OCI-LY7 (cell line): Measurements from ENCODE around the gene CUEDC2. TPM values are rescaled to one million over a fixed set of nuclear protein-coding genes. Genes with fewer than 3 reads are reported as not detected.

Source experiments
- BruUV-seq: library from RNA; stranded (reverse); fragments of 400-500 nt; replicated peaks from 2 replicates; lab custom pipeline; 2021; lab: Mats Ljungman, UMichigan
- CTCF ChIA-PET: fragments of 300-600 bp; sonication (Branson Sonifier 250); formaldehyde crosslinking; loops from one replicate; lab custom pipeline; 2022; ENCODE audit warnings: antibody characterized with exemption; ENCODE audit not compliant: unreplicated experiment; lab: Charles Lee
- POLR2A ChIA-PET: fragments of 300-600 bp; sonication (Branson Sonifier 250); formaldehyde crosslinking; loops from one replicate; lab custom pipeline; 2022; ENCODE audit warnings: antibody characterized with exemption; lab: Charles Lee
- DNase-seq: peaks from one replicate; pipeline ENCODE4 v3.0.0-alpha.2; 2015; ENCODE audit warnings: low spot score
- H2AFZ ChIP-seq: fragments of 200-600 bp; sonication (generic), shearing (Covaris generic); 2 replicates; pipeline ENCODE4 v1.6.1; 2014; ENCODE audit warnings: mild to moderate bottlenecking, antibody characterized with exemption, low read length, moderate library complexity
- H3K27ac ChIP-seq: fragments of 200-600 bp; sonication (generic); 2 replicates; pipeline ENCODE4 v1.5.1; 2014; ENCODE audit warnings: mixed run types, low read depth, mild to moderate bottlenecking, moderate library complexity, low read length, inconsistent platforms; ENCODE audit not compliant: poor library complexity, severe bottlenecking
- H3K36me3 ChIP-seq: fragments of 200-600 bp; sonication (generic); 2 replicates; pipeline ENCODE4 v1.6.1; 2014; ENCODE audit warnings: mild to moderate bottlenecking, antibody characterized with exemption, low read length, moderate library complexity, mixed read lengths; ENCODE audit not compliant: insufficient read depth
- H3K4me1 ChIP-seq: fragments of 200-600 bp; sonication (generic); 2 replicates; pipeline ENCODE4 v1.5.1; 2014; ENCODE audit warnings: mild to moderate bottlenecking, low read length; ENCODE audit not compliant: insufficient read depth, poor library complexity, severe bottlenecking
- H3K4me2 ChIP-seq: fragments of 200-600 bp; sonication (generic); 2 replicates; pipeline ENCODE4 v1.6.1; 2014; ENCODE audit warnings: mild to moderate bottlenecking, low read length
- H3K4me3 ChIP-seq: fragments of 200-600 bp; sonication (generic); 2 replicates; pipeline ENCODE4 v1.5.1; 2014; ENCODE audit warnings: mild to moderate bottlenecking, low read depth, low read length; ENCODE audit not compliant: poor library complexity, severe bottlenecking
- H3K79me2 ChIP-seq: fragments of 200-600 bp; sonication (generic); 2 replicates; pipeline ENCODE4 v1.6.1; 2016; ENCODE audit warnings: low read depth, mild to moderate bottlenecking, low read length, moderate library complexity, mixed read lengths; ENCODE audit not compliant: insufficient read depth
- H3K9me2 ChIP-seq: fragments of 200-600 bp; sonication (generic); 2 replicates; pipeline ENCODE4 v1.6.1; 2016; ENCODE audit warnings: mild to moderate bottlenecking, low read length, mixed read lengths; ENCODE audit not compliant: insufficient read depth
- H3K9me3 ChIP-seq: fragments of 200-600 bp; sonication (generic); 2 replicates; pipeline ENCODE4 v1.6.1; 2014; ENCODE audit warnings: mild to moderate bottlenecking, mixed run types, low read length, mixed read lengths
- H4K20me1 ChIP-seq: fragments of 200-600 bp; sonication (generic); 2 replicates; pipeline ENCODE4 v1.6.1; 2014; ENCODE audit warnings: mild to moderate bottlenecking, antibody characterized with exemption, low read length, moderate library complexity, mixed read lengths; ENCODE audit not compliant: insufficient read depth
- EZH2phosphoT487 ChIP-seq: fragments of 200-600 bp; sonication (generic); IDR thresholded peaks from 2 replicates; pipeline ENCODE4 v1.6.1; 2018; ENCODE audit warnings: low read depth, borderline replicate concordance, mild to moderate bottlenecking, mixed run types, antibody characterized with exemption, low read length, moderate library complexity, mixed read lengths
- intact Hi-C: fragments of 100-400 bp; cut with micrococcal nuclease; formaldehyde crosslinking; loops from one replicate; pipeline ENCODE4 v1.10.0; 2022; ENCODE audit not compliant: unreplicated experiment
- total RNA-seq, 2 experiments: library from RNA; depleted of rRNA in 1 of 2; stranded (reverse); fragments of >200 nt in 1 of 2; shearing (Covaris generic) in 1 of 2; gene quantifications; 2 replicates each; pipeline ENCODE4 v1.2.3, GENCODE V29; 2014 to 2022
- TF ChIP-seq, protein P1 (sequence below): fragments of 200-600 bp; sonication (generic); conservative IDR thresholded peaks from 2 replicates; pipeline ENCODE4 v1.5.1; 2014; ENCODE audit warnings: mild to moderate bottlenecking, antibody characterized with exemption, low read length, moderate library complexity, mixed read lengths

Gene CUEDC2
- total RNA-seq, 2 experiments from 2014 or later, result 48.9 to 73.3 TPM

DNA sequence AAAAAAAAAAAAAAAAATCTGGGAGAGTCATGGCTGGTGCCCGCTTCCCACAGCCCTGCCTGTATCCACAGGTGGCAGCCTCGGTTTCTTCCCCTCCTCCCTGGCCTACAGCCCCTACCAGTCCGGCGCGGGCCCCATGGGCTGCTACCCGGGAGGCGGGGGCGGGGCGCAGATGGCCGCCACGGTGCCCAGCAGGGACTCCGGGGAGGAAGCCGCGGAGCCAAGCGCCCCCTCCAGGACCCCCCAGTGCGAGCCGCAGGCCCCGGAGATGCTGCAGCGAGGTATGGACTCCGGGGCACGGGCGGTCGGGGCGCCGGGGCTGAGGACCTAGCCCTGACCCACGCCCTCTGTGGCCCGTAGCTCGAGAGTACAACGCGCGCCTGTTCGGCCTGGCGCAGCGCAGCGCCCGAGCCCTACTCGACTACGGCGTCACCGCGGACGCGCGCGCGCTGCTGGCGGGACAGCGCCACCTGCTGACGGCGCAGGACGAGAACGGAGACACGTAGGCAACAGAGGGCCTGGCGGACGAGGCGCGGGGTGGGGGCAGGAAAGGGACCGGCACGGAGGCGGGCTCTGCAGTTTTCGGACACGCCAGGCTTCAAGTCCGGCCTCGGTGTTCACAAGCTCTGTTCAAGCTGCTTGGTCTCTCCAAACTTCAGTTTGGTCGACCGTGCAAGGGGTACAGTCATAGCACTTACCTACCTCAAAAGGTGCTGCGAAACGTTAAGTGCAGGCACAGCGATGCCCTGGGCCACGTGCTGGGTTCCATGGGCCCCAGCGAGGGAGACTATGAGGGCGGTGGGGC is 33.0 kb downstream of the CUEDC2 start:
- Histone ChIP-seq H3K9me2 (no peaks in the 10 kb centered on the region), H3K4me1 (peaks cover 21% of the 10 kb centered on the region), H3K79me2 (peaks cover 9% of the 10 kb centered on the region; the same call in 1 of the 2 replicates), H4K20me1 (no peaks in the 10 kb centered on the region), H2AFZ (no peak overlapping the region), H3K9me3 (no peaks in the 10 kb centered on the region), H3K27ac (peak overlapping the region; percentile 25), H3K4me3 (peak overlapping the region; percentile 59), H3K36me3 (peaks cover 43% of the 10 kb centered on the region), H3K4me2 (peak overlapping the region; percentile 67)
- TF ChIP-seq, protein P1, sequence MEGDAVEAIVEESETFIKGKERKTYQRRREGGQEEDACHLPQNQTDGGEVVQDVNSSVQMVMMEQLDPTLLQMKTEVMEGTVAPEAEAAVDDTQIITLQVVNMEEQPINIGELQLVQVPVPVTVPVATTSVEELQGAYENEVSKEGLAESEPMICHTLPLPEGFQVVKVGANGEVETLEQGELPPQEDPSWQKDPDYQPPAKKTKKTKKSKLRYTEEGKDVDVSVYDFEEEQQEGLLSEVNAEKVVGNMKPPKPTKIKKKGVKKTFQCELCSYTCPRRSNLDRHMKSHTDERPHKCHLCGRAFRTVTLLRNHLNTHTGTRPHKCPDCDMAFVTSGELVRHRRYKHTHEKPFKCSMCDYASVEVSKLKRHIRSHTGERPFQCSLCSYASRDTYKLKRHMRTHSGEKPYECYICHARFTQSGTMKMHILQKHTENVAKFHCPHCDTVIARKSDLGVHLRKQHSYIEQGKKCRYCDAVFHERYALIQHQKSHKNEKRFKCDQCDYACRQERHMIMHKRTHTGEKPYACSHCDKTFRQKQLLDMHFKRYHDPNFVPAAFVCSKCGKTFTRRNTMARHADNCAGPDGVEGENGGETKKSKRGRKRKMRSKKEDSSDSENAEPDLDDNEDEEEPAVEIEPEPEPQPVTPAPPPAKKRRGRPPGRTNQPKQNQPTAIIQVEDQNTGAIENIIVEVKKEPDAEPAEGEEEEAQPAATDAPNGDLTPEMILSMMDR, result peak; percentile 90
- TF ChIP-seq EZH2phosphoT487, result no peak
- CTCF ChIA-PET, result interaction anchor here (0.5 to 1.3 kb wide), 6 partner anchors 21 to 230 kb away, joined by 3 to 4 read pairs (median 4); partner anchors contain the start of genes CUEDC2 and FBXL15
- intact Hi-C loops, result loop anchor here (1.0 to 5.0 kb wide), 4 partner anchors 22 to 232 kb away; no protein-coding TSS in a partner anchor
- DNase-seq, result peak; percentile 90
- BruUV-seq, result TSS peak; percentile 35
- POLR2A ChIA-PET, result interaction anchor here (0.9 to 1.6 kb wide), 3 partner anchors 21 to 133 kb away, joined by 3 to 5 read pairs (median 3); partner anchors contain the start of genes FBXL15 and SUFU

DNA sequence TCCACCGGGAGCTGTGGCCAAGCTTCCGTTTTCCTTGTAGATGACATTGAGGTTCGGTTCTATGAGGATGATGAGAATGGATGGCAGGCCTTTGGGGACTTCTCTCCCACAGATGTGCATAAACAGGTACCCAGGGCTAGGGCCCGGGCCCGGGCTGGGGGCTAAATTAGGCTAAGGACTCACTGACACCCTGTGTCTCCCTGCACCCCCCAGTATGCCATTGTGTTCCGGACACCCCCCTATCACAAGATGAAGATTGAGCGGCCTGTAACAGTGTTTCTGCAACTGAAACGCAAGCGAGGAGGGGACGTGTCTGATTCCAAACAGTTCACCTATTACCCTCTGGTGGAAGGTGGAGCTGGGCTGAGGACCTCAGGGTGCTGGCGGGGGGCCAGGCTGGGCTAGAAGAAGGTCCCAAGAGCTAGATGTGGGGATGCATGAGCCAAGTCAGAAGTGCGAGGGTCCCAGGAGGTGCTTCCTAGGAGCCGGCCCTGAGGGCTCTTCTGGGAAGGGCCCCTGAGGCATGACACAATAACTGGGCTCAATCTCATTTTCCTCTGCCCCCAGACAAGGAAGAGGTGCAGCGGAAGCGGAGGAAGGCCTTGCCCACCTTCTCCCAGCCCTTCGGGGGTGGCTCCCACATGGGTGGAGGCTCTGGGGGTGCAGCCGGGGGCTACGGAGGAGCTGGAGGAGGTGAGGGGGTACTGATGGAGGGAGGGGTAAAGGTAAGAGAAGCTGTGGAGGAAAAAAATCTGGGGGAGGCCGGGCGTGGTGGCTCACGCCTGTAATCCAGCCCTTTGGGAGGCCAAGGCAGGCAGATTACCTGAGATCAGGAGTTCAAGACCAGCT is 34.0 kb downstream of the CUEDC2 start:
- ChIA-PET POLR2A (interaction anchor here (0.9 to 1.6 kb wide), 2 partner anchors 22 to 132 kb away, joined by 3 to 5 read pairs; partner anchors contain the start of gene FBXL15), CTCF (interaction anchor here (0.5 to 1.3 kb wide), 2 partner anchors 47 to 195 kb away, joined by 4 read pairs; no protein-coding TSS in a partner anchor)
- Histone ChIP-seq H4K20me1 (no peaks in the 10 kb centered on the region), H3K4me3 (no peak overlapping the region), H3K79me2 (peaks cover 9% of the 10 kb centered on the region; the same call in 1 of the 2 replicates), H2AFZ (no peak overlapping the region), H3K4me2 (0 out of 2 replicates have a peak overlapping the region, but pooled peaks have one; percentile 67), H3K36me3 (peaks cover 43% of the 10 kb centered on the region), H3K9me2 (no peaks in the 10 kb centered on the region), H3K4me1 (peaks cover 26% of the 10 kb centered on the region), H3K9me3 (no peaks in the 10 kb centered on the region), H3K27ac (no peak overlapping the region)
- intact Hi-C loops, result loop anchor here (1.0 to 5.0 kb wide), 4 partner anchors 23 to 231 kb away; no protein-coding TSS in a partner anchor
- BruUV-seq, result no TSS peak
- no peak for TF ChIP-seq EZH2phosphoT487
- TF ChIP-seq, protein P1, result no peak
- no peak for DNase-seq
